ACC112 (cell line): ENCODE data around the gene MYO7B.

Source experiments
- H2AFZ ChIP-seq: fragments of 200-600 bp; sonication (generic); one replicate; pipeline ENCODE4 v1.6.0; 2017; ENCODE audit warnings: antibody characterized with exemption, low read length; ENCODE audit not compliant: unreplicated experiment
- H3K27ac ChIP-seq: fragments of 200-600 bp; sonication (generic); 2 replicates; pipeline ENCODE4 v1.5.1; 2014; ENCODE audit warnings: low read depth, mild to moderate bottlenecking, antibody characterized with exemption, low read length, moderate library complexity
- H3K27me3 ChIP-seq: fragments of 200-600 bp; sonication (generic); 2 replicates; pipeline ENCODE4 v1.6.1; 2014; ENCODE audit warnings: mild to moderate bottlenecking, antibody characterized with exemption, low read length, moderate library complexity, mixed read lengths; ENCODE audit not compliant: insufficient read depth
- H3K36me3 ChIP-seq: fragments of 200-600 bp; sonication (generic); 2 replicates; pipeline ENCODE4 v1.6.1; 2016; ENCODE audit warnings: mild to moderate bottlenecking, antibody characterized with exemption, low read length, moderate library complexity, mixed read lengths; ENCODE audit not compliant: insufficient read depth
- H3K4me1 ChIP-seq: fragments of 200-600 bp; sonication (generic); one replicate; pipeline ENCODE4 v1.6.1; 2016; ENCODE audit warnings: low read length, mixed read lengths; ENCODE audit not compliant: insufficient read depth, unreplicated experiment, control insufficient read depth
- H3K4me3 ChIP-seq: fragments of 200-600 bp; sonication (generic); 2 replicates; pipeline ENCODE4 v1.5.1; 2014; ENCODE audit warnings: mild to moderate bottlenecking, low read depth, low read length
- H3K79me2 ChIP-seq: fragments of 200-600 bp; sonication (generic); one replicate; pipeline ENCODE4 v1.6.0; 2016; ENCODE audit warnings: low read length; ENCODE audit not compliant: control insufficient read depth, unreplicated experiment, insufficient read depth

Gene MYO7B

GRCh38 chr2:127510073-127510472 is 25.4 kb upstream of the MYO7B start:
- Histone ChIP-seq H2AFZ (no peak overlapping the region), H3K36me3 (peaks cover 5% of the 10 kb centered on the region), H3K27ac (peak overlapping the region; percentile 95), H3K27me3 (no peaks in the 10 kb centered on the region), H3K4me3 (no peak overlapping the region), H3K4me1 (peaks cover 61% of the 10 kb centered on the region), H3K79me2 (peaks cover 84% of the 10 kb centered on the region)

DNA sequence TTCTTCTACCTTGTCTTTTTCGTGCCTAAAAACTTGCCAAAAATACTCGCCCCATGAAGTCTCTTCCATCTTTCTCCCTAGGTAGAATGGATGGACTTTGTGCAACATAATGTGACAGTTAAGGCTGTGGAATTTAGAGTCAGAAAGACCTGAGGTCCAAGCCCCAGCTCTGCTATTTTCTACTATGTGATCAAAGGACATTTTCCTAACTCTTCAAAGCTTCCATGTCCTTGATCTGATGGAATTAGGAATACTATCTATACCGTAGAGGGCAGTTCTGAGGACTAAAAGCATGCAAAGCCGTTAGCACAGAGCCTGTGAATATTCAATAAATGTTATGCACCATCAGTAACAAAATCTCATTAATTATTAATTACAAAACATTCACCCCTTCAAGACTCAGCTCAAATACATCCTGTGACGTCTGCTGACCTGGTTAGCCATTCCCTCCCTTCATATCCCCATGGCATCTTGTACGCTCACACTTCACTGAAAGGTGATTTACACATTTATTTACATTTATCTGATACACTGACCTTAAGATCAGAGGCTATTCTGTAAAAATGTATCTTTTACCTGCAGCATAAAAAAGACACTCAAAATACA is 24.3 kb upstream of the MYO7B start:
- no peak overlapping the region for H3K4me3 ChIP-seq
- H3K36me3 ChIP-seq = no peaks in the 10 kb centered on the region
- H3K27me3 ChIP-seq = no peaks in the 10 kb centered on the region
- peaks cover 67% of the 10 kb centered on the region for H3K4me1 ChIP-seq
- peaks cover 83% of the 10 kb centered on the region for H3K79me2 ChIP-seq
- H3K27ac ChIP-seq = no peak overlapping the region
- H2AFZ ChIP-seq = no peak overlapping the region

DNA sequence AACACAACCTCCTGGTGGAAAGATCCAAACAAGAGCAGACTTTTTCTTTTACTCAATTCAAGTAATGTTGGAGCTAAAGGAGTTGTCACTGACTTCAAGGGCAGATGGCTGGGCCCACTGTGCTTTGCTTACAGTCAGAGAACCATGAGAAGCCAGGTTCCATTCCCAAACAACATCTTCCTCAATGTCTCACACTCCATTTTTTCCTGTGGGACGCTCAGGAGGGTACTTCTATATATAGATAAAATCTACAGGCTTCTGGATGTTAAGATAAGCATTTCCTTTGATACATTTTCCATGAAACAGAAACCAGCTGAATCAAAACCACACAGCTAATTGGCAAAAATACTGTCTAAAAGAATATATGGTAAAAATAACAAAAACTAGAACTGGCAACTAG is 23.6 kb upstream of the MYO7B start:
- Histone ChIP-seq H3K4me1 (peaks cover 66% of the 10 kb centered on the region), H3K79me2 (peaks cover 78% of the 10 kb centered on the region), H3K27me3 (no peaks in the 10 kb centered on the region), H2AFZ (no peak overlapping the region), H3K4me3 (no peak overlapping the region), H3K27ac (peak overlapping the region; percentile 8; the same call in 1 of the 2 replicates), H3K36me3 (no peaks in the 10 kb centered on the region)

DNA sequence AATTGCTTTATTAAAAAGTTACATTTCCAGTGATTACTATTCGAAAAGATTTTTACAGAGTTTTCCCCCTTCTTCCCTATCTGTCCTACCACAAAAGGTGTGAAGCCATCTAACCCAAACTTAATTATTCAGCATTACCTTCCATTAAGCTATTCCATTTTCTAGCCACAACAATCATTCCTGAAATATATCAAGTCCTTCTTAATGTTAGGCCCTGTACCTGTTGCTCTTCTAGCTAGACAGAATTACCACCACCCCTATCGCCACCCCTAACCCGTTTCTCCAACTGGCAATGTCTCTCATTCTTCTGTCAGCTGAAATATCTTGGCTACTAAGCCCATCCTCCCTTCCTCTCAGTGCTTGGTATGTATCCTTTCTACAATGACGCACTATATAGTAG is 23.1 kb upstream of the MYO7B start:
- Histone ChIP-seq H3K4me3 (no peak overlapping the region), H3K36me3 (peaks cover 4% of the 10 kb centered on the region), H2AFZ (no peak overlapping the region), H3K27me3 (no peaks in the 10 kb centered on the region), H3K27ac (peak overlapping the region; percentile 8; the same call in 1 of the 2 replicates), H3K4me1 (peaks cover 62% of the 10 kb centered on the region), H3K79me2 (peaks cover 78% of the 10 kb centered on the region)

- H2AFZ ChIP-seq = no peak overlapping the region
- no peaks in the 10 kb centered on the region for H3K27me3 ChIP-seq
- H3K4me3 ChIP-seq = no peak overlapping the region
- no peak overlapping the region for H3K27ac ChIP-seq
- peaks cover 80% of the 10 kb centered on the region for H3K79me2 ChIP-seq
- peaks cover 48% of the 10 kb centered on the region for H3K4me1 ChIP-seq
- H3K36me3 ChIP-seq = peaks cover 14% of the 10 kb centered on the region
These were observed 21.4 kb upstream of the MYO7B start for GRCh38 chr2:127514076-127514475.

DNA sequence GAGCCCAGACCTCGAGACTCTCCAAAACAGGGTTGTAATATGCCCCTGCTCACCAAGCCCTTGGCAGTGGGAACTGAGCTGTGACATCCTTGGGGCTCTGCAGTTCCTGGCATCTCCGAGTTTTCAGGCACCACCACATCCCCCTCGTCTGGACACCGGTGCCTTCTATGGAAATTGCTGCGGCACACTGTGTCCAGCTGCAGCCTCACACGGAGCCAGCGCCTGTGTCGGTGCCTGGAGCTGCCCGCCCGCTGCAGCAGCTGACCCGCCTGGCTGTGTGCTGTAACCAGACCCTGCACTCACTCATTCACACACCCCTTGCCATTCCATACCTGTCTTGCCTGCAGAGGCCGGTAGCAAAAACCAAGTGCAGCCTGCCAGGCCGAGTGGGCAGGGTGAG is 21.0 kb upstream of the MYO7B start:
- Histone ChIP-seq H3K4me3 (no peak overlapping the region), H3K27ac (peak overlapping the region; percentile 98; the same call in 1 of the 2 replicates), H3K36me3 (peaks cover 14% of the 10 kb centered on the region), H3K79me2 (peaks cover 81% of the 10 kb centered on the region), H3K4me1 (peaks cover 44% of the 10 kb centered on the region), H3K27me3 (no peaks in the 10 kb centered on the region), H2AFZ (no peak overlapping the region)

GRCh38 chr2:127515383-127515915 is 20.0 kb upstream of the MYO7B start:
- no peaks in the 10 kb centered on the region for H3K27me3 ChIP-seq
- peak overlapping the region; percentile 31 for H3K4me3 ChIP-seq
- H3K79me2 ChIP-seq = peaks cover 77% of the 10 kb centered on the region
- no peak overlapping the region for H2AFZ ChIP-seq
- peaks cover 18% of the 10 kb centered on the region for H3K36me3 ChIP-seq
- H3K27ac ChIP-seq = peak overlapping the region; percentile 98
- H3K4me1 ChIP-seq = peaks cover 34% of the 10 kb centered on the region

GRCh38 chr2:127516041-127516762 is 19.3 kb upstream of the MYO7B start:
- Histone ChIP-seq H3K4me1 (peaks cover 33% of the 10 kb centered on the region), H3K36me3 (peaks cover 22% of the 10 kb centered on the region), H3K27me3 (no peaks in the 10 kb centered on the region), H2AFZ (no peak overlapping the region), H3K4me3 (peak overlapping the region; percentile 31), H3K27ac (peak overlapping the region; percentile 98), H3K79me2 (peaks cover 75% of the 10 kb centered on the region)

DNA sequence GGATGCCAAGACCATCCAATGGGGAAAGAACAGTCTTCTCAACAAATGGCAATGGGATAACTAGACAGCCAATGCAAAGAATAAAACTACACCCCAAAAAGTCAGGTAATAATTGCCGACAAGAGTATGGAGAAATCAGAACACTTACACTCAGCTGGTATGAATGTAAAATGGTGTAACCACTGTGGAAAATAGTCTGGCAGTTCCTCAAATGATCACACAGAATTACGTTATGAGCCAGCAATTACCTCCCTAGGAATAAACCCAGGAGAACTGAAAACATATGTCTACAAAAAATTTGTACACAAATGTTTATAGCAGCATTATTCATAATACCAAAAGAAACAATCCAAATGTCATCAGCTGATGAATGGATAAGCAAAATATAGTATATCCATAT is 18.0 kb upstream of the MYO7B start:
- Histone ChIP-seq H3K79me2 (peaks cover 75% of the 10 kb centered on the region), H2AFZ (no peak overlapping the region), H3K27me3 (no peaks in the 10 kb centered on the region), H3K4me3 (no peak overlapping the region), H3K36me3 (peaks cover 25% of the 10 kb centered on the region), H3K27ac (peak overlapping the region; percentile 98), H3K4me1 (peaks cover 26% of the 10 kb centered on the region)

GRCh38 chr2:127520424-127520823 is 15.1 kb upstream of the MYO7B start:
- Histone ChIP-seq H3K4me3 (no peak overlapping the region), H3K27me3 (no peaks in the 10 kb centered on the region), H3K79me2 (peaks cover 76% of the 10 kb centered on the region), H3K27ac (no peak overlapping the region), H3K36me3 (peaks cover 33% of the 10 kb centered on the region), H3K4me1 (peaks cover 22% of the 10 kb centered on the region), H2AFZ (no peak overlapping the region)
